Measurements from ENCODE around the gene CD200R1L.
A peak's percentile ranks its signal among the peaks of the same experiment; 100 is the strongest.

CD200R1L gene

DNA sequence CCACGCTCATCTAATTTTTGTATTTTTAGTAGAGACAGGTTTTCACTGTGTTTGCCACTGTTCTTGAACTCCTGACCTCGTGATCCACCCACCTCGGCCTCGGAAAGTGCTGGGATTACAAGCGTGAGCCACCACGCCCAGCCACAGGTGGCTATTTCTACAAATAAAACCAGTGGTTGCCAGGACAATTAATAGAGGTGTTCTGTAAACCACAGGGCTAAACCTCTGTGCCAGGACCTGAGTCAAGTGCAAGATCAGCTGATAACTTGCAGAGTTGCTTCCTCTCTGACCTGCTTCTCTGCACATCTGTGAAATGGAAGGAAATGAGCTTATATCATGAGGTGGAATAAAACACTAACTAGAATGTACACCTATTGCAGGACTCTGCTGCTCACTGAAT lies 72.8 kb downstream of the CD200R1L start:
- TF ChIP-seq, protein P1, sequence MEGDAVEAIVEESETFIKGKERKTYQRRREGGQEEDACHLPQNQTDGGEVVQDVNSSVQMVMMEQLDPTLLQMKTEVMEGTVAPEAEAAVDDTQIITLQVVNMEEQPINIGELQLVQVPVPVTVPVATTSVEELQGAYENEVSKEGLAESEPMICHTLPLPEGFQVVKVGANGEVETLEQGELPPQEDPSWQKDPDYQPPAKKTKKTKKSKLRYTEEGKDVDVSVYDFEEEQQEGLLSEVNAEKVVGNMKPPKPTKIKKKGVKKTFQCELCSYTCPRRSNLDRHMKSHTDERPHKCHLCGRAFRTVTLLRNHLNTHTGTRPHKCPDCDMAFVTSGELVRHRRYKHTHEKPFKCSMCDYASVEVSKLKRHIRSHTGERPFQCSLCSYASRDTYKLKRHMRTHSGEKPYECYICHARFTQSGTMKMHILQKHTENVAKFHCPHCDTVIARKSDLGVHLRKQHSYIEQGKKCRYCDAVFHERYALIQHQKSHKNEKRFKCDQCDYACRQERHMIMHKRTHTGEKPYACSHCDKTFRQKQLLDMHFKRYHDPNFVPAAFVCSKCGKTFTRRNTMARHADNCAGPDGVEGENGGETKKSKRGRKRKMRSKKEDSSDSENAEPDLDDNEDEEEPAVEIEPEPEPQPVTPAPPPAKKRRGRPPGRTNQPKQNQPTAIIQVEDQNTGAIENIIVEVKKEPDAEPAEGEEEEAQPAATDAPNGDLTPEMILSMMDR (IDR thresholded peaks at IDR 0.05; ENCODE audit: control insufficient read depth, extremely low read depth, insufficient read depth), result no peak
- DNase-seq (ENCODE audit: low read depth), result peak; percentile 54
- no peak overlapping the region for H3K4me3 ChIP-seq (ENCODE audit: low read depth, low read length)

DNA sequence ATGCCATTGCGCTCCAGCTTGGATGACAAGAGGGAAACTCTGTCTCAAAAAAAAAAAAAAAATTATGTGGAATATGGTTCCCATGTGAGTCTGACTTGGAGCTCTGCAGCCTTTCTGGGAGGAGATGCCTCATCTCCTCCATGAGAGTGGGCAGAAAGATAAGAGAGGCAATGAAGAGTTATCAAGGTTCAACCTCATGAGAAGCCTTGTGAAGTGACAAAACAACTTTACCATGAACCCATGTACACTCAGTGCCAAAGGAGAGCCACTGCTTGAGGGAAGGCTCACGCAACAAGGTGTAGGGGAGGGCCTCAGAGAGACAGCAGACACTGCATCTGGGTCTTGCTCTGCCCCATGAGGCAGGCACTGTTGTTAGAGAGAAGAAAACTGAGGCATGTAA lies 75.7 kb downstream of the CD200R1L start:
- DNase-seq (ENCODE audit: low read depth), result no peak
- no peak overlapping the region for H3K4me3 ChIP-seq (ENCODE audit: low read depth, low read length)
- TF ChIP-seq, protein P1 (IDR thresholded peaks at IDR 0.05; ENCODE audit: control insufficient read depth, extremely low read depth, insufficient read depth), result no peak

DNA sequence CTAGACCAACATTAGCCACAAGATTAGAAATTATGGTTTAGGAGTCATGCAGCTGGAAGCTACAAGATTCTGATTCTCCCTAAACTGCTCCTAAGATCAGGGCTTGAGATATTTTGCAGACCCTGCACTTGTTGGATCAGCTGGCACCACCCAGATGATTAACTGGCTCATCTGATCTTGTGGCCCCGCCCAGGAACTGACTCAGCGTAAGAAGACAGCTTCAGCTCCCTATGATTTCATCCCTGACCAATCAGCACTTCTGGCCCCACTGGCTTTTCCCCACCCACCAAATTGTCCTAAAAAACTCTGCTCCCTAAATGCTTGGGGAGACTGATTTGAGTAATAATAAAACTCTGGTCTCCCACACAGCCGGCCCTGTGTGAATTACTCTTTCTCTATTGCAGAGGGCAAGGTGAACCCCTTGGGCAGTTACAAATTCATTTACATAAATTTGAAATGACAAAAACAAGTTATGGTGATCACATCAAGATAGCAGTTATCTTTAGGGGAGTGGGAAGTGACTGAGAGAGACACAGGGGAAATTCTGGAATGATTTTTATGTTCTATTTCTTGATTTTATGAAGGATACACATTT lies 76.5 kb downstream of the CD200R1L start:
- no peak for DNase-seq (ENCODE audit: low read depth)
- TF ChIP-seq, protein P1 (IDR thresholded peaks at IDR 0.05; ENCODE audit: control insufficient read depth, extremely low read depth, insufficient read depth), result no peak
- no peak overlapping the region for H3K4me3 ChIP-seq (ENCODE audit: low read depth, low read length)

DNA sequence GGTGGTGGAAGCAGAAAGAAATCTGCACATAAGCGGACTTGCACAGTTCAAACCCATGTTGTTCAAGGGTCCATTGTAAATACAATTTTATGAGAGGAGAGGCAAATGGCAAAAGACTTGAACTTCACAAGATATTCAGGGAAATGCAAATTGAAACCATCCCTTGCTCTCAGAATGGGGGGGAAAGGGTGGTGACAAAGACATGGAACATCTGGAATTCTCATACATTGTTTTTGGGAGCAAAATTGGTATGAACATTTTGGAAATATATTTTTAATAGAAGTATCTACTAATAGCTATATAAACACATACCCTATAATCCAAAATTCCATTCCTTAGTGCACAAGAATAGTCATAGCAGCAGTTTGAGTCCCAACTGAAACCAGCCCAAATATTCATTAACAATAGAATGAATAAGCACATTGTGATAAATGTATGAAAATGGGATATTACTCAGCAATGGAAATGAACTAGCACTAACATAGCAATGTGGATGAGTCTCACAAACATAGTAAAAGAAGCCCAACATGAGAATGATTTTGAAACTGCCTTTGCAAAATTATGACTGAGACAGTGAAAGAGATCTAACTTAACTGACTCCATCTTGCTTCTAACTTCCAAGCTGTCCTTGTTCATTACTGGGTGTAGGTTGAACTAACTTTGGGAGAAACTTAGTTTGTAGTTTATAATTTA lies 77.2 kb downstream of the CD200R1L start:
- no peak for DNase-seq (ENCODE audit: low read depth)
- no peak overlapping the region for H3K4me3 ChIP-seq (ENCODE audit: low read depth, low read length)
- TF ChIP-seq, protein P1 (IDR thresholded peaks at IDR 0.05; ENCODE audit: control insufficient read depth, extremely low read depth, insufficient read depth), result no peak

DNA sequence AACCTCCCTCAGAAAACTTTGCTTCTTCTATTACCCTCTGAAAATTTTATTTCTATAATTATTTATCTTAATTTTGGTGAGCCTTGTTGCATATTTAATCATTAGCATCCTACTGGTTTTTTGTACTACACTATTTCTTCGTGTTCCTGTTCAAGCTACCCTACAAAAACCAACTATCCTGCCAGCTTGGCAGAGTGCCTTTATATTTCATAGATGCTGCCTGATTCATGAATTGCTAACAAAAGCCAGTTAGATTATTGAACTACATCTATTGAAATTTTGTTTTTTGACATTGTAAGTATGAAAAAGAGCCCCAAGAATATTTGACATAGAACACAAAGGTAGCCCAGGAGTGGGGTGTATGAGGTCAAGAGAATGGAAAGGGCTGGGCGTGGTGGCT lies 78.9 kb downstream of the CD200R1L start:
- DNase-seq (ENCODE audit: low read depth), result no peak
- TF ChIP-seq, protein P1 (IDR thresholded peaks at IDR 0.05; ENCODE audit: control insufficient read depth, extremely low read depth, insufficient read depth), result no peak
- H3K4me3 ChIP-seq (ENCODE audit: low read depth, low read length), result no peak overlapping the region

DNA sequence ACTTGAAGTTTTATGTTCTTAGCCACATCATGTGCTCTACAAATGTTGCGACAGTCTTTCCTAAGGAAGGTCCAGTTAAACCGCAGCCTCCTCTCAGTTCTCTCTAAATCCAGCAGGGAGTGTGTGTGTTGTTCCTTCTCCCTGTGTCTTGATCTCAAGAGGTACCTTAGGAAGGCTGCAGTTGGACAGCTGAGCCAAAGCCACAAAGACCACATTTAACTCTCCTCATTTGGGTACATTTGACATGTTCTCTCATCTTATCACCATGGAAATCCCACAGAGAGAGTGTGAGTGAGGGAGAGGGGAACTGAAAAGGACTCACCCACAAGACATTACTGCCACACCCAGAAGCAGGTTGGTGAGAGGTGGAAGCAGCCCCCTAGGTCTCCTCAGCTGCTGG lies 79.5 kb downstream of the CD200R1L start:
- DNase-seq (ENCODE audit: low read depth), result no peak
- no peak overlapping the region for H3K4me3 ChIP-seq (ENCODE audit: low read depth, low read length)
- TF ChIP-seq, protein P1 (IDR thresholded peaks at IDR 0.05; ENCODE audit: control insufficient read depth, extremely low read depth, insufficient read depth), result no peak

Data from LNCaP clone FGC (cell line).